HUES48 (cell line): ENCODE results near the gene RPTOR.

Experiments used
- H3K27ac ChIP-seq: one replicate; pipeline ENCODE4 v1.7.0; 2013; ENCODE audit warnings: low read depth, low read length, inconsistent platforms
- H3K27me3 ChIP-seq: 2 replicates; pipeline ENCODE4 v1.6.1; 2013; ENCODE audit warnings: mild to moderate bottlenecking, low read length; ENCODE audit not compliant: control insufficient read depth, insufficient read depth
- H3K36me3 ChIP-seq: 2 replicates; pipeline ENCODE4 v1.6.1; 2013; ENCODE audit warnings: low read length; ENCODE audit not compliant: control insufficient read depth, insufficient read depth
- H3K4me1 ChIP-seq: 2 replicates; pipeline ENCODE4 v1.6.1; 2013; ENCODE audit warnings: mild to moderate bottlenecking, low read length; ENCODE audit not compliant: control insufficient read depth, insufficient read depth
- H3K4me3 ChIP-seq: 2 replicates; pipeline ENCODE4 v1.5.1; 2013; ENCODE audit warnings: mild to moderate bottlenecking, low read depth, low read length
- H3K9ac ChIP-seq: 2 replicates; pipeline ENCODE4 v1.6.1; 2013; ENCODE audit warnings: mild to moderate bottlenecking, low read depth, low read length, moderate library complexity
- H3K9me3 ChIP-seq: 2 replicates; pipeline ENCODE4 v1.6.1; 2013; ENCODE audit warnings: low read length; ENCODE audit not compliant: control insufficient read depth, insufficient read depth

The RPTOR gene

DNA sequence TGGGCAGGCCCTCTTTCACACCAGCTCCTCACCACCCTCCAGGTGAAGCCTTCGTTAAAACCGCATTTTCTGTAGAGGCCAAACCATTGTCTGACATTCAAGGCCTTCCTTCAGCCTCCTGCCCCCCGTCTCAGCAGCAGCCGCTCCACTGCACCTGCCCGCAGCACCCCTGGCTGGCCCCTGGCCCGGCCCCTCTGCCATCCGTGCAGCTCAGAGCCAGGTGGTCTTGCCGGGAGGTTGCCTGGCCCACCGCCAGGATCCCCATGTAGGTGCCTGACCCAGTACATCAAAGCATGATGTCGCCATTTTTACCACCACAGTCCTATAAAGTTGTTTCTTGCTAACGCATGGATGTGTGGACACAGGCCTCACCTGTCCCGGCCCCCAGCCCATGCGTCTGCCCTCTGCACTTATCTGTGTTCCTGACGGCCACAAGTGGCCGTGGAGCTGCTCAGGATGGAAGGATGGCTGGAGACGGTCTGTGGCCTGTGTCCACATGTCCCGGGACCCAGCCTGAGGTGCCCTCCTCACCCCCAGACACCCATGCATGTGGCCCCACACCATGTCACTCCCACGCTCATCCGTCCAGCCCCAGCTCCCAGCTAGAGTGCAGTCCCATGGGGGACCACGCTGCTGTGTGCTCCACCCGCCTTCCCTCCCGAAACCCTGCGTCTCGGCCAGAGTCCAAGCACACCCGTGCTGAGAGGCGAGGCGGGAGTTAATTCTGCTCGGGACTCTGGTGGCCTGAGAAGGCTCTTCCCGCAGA, 357.7 kb downstream of the RPTOR start:
- no peak overlapping the region for H3K27ac ChIP-seq

DNA sequence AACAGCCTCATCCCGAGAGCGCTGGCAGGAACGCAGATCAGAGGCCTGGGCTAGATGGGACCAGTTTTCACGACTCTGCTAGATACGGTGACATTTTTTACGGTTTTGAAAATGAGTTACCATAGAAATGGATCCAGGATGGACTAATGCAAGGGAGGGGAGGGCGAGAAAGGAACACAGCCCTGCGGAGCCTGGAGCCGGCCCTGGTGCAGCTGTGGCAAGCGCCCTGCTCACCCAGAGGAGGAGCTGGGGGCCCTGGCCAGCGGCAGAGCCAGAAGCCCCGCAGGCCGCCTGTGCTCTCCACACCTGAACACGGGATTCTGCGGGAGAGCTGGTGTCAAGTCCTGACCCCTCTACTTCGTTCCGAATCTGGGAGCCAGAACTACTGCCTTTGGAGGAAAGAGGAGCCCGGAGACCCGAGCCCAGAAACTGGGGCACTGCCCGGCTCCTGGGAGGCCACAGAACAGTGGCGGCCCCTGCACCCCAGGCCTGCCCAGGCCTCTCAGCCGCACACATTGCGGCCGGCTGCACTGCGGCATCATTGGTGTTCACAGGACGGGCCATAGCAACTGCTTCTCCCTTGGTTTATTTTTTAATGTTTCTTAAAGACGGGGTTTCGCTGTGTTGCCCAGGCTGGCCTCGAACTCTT, 358.4 kb downstream of the RPTOR start:
- Histone ChIP-seq H3K27ac (no peak overlapping the region), H3K9me3 (no peaks in the 10 kb centered on the region), H3K9ac (no peak overlapping the region), H3K36me3 (peaks cover 2% of the 10 kb centered on the region; the same call in 1 of the 2 replicates), H3K27me3 (no peaks in the 10 kb centered on the region), H3K4me1 (no peaks in the 10 kb centered on the region), H3K4me3 (no peak overlapping the region)

More for the DNA sequence above, 357.7 kb downstream of the RPTOR start:
- Histone ChIP-seq H3K4me1 (no peaks in the 10 kb centered on the region), H3K27me3 (no peaks in the 10 kb centered on the region), H3K9ac (no peak overlapping the region), H3K4me3 (no peak overlapping the region), H3K36me3 (peaks cover 2% of the 10 kb centered on the region; the same call in 1 of the 2 replicates), H3K9me3 (no peaks in the 10 kb centered on the region)

DNA sequence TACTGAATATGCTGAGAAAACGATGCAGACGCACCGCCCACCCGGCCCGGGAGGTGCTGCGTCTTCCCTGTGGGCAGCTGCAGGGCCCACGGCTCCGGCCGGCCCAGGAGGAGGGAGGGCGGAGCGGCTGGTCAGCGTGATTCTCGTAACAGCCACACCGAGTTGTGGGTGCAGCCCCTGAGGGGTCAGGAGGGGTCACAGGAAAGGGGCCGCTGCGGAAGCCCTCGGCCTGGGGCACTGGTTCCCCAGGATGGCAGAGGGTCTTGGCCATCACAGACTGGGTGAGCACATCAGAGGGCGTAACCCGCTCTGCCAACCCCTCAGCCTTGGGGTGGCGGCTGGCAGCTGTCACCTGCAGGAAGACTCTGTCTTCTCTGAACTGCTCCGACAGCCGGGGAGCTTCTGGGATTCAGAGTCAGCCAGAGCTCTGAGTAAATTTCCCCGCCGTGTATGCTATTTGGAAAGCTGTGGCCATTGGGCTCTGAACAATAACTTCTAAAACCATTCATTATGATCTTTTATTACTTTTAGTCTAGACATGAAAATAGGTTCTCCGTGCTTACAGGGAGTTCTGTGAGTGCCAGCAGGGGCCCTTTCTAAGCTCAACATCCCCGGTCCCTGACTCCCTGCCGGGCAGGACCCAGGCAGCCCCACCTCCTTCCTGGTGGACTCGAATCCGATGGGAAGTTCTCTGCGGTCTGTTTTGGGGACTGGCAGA, 359.6 kb downstream of the RPTOR start:
- Histone ChIP-seq H3K9ac (no peak overlapping the region), H3K4me1 (no peaks in the 10 kb centered on the region), H3K4me3 (no peak overlapping the region), H3K9me3 (no peaks in the 10 kb centered on the region), H3K36me3 (no peaks in the 10 kb centered on the region; the same call in 1 of the 2 replicates), H3K27me3 (no peaks in the 10 kb centered on the region), H3K27ac (no peak overlapping the region)

DNA sequence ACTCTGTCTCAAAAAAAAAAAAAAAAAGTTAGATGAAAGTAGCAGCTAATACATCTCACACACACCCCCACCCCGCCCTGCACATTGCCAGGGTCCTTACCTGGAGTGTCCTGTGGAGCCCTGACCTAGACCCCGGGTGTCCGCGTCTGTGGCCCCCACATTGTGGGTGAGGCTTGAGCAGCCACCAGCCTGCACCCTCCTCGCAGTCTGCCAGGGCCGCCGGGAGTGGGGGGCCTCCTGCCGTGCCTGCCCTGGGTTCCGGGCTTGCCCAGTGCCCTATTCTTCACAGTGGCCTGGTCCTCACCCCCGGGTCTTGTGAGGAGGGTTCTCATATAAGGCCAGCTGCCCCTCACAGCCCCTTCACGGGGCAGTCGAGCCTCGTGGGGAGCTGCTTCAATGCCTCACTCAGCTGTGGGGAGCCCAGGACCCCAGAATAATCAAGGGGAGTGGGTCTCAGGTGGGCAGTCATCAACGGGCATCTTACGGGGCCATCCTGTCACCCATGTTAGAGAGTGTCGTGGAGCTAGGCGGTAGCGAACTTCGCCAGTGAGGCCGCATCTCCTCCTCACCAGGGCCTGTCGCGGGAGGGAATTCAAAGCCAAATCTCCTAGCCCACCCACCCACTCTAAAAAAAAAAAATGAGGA, 361.1 kb downstream of the RPTOR start:
- no peak overlapping the region for H3K9ac ChIP-seq
- no peaks in the 10 kb centered on the region for H3K4me1 ChIP-seq
- no peaks in the 10 kb centered on the region for H3K27me3 ChIP-seq
- no peaks in the 10 kb centered on the region for H3K9me3 ChIP-seq
- no peak overlapping the region for H3K4me3 ChIP-seq
- H3K27ac ChIP-seq: no peak overlapping the region
- no peaks in the 10 kb centered on the region; the same call in 1 of the 2 replicates for H3K36me3 ChIP-seq

GRCh38 chr17:80906364-80907259, 362.0 kb downstream of the RPTOR start:
- Histone ChIP-seq H3K4me3 (no peak overlapping the region), H3K36me3 (no peaks in the 10 kb centered on the region), H3K27ac (no peak overlapping the region), H3K9me3 (no peaks in the 10 kb centered on the region), H3K9ac (no peak overlapping the region), H3K27me3 (no peaks in the 10 kb centered on the region), H3K4me1 (no peaks in the 10 kb centered on the region)

- H3K9me3 ChIP-seq: no peaks in the 10 kb centered on the region
- H3K27ac ChIP-seq: no peak overlapping the region
- no peaks in the 10 kb centered on the region for H3K4me1 ChIP-seq
- no peaks in the 10 kb centered on the region for H3K27me3 ChIP-seq
- H3K36me3 ChIP-seq: no peaks in the 10 kb centered on the region
- H3K4me3 ChIP-seq: no peak overlapping the region
- H3K9ac ChIP-seq: no peak overlapping the region
These were observed 362.6 kb downstream of the RPTOR start for GRCh38 chr17:80907281-80907680.

DNA sequence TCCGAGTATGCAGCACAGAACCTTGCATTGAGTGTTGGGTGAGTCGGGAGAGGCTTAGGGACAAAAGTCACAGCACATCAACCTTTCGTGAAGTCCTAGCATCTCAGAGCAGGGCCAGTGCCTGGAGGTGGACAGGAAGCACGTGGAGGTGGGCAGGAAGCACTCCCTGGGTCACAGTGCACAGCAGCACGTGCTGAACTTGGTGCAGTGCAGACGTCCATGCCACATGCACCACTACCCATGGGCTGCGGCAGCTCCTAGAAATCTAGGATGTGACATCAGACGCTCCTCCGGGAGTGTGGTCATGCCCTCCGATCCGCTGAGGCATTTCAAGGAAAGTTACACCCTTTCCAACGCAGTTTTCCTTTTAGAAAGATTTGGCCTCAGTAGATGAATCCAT, 363.6 kb downstream of the RPTOR start:
- no peak overlapping the region for H3K27ac ChIP-seq
- no peaks in the 10 kb centered on the region for H3K9me3 ChIP-seq
- H3K9ac ChIP-seq: no peak overlapping the region
- peaks cover 3% of the 10 kb centered on the region for H3K36me3 ChIP-seq
- no peaks in the 10 kb centered on the region for H3K27me3 ChIP-seq
- H3K4me1 ChIP-seq: no peaks in the 10 kb centered on the region
- H3K4me3 ChIP-seq: no peak overlapping the region

DNA sequence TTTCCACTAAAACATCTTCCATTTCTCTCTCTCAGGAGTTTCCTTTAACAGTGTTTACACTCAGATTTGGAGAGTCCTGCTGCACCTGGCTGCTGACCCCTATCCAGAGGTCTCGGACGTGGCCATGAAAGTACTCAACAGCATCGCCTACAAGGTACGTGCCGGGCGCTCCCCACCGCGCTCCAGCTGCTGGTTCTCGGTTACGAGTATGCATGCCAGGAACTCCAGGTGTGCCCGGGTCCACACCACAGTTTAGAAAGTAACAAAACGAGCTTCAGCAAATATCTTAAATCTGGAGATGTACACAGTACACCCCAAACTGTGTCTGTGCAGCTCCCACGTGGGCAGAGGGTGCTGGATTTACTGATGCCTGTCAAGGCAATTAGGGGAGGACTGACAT, 364.1 kb downstream of the RPTOR start:
- H3K36me3 ChIP-seq: peaks cover 3% of the 10 kb centered on the region
- H3K27me3 ChIP-seq: no peaks in the 10 kb centered on the region

DNA sequence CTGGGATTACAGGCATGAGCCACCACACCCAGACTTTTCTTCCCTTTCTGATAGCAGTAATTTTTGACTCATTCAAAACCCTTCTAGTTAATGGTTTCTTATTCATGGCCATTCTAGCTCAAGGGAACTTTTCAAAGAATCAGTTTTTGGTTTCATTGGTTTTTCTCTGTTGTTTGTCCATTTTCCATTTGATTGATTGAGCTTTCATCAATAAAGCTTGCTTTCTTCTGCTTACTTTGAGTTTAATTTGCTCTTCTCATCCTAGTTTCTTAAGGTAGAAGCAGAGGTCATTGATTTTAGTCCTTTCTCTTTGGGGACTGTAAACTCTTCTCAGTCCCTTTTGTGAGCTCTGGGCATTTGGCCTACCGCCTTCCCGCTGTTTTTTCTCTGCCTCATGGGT, 365.0 kb downstream of the RPTOR start:
- Histone ChIP-seq H3K27ac (no peak overlapping the region), H3K4me3 (no peak overlapping the region), H3K36me3 (peaks cover 3% of the 10 kb centered on the region), H3K4me1 (no peaks in the 10 kb centered on the region), H3K9me3 (peaks cover 5% of the 10 kb centered on the region; the same call in 1 of the 2 replicates), H3K9ac (no peak overlapping the region), H3K27me3 (no peaks in the 10 kb centered on the region)

More for the DNA sequence above, 364.1 kb downstream of the RPTOR start:
- Histone ChIP-seq H3K4me1 (no peaks in the 10 kb centered on the region), H3K4me3 (no peak overlapping the region), H3K27ac (no peak overlapping the region), H3K9ac (no peak overlapping the region), H3K9me3 (no peaks in the 10 kb centered on the region)

DNA sequence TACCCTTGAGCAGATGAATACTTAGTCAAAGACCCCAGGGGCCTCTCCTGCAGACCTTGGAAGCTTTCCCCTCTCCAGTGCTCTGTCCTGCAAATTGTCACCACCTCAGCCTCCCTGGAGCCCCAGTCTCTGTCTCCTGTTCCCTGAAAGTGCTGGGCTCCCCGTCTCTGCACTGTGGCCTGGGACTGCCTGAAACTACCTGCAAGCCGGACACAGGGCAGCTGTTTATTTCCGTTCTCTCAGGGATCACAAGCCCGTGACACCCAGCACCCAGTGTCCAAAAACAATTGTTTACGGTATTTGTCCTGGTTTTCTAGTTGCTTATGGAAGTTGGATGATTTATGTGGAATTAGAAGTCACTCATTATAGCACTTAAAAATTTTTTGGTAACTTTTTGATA, 365.4 kb downstream of the RPTOR start:
- H3K4me3 ChIP-seq: no peak overlapping the region
- H3K4me1 ChIP-seq: no peaks in the 10 kb centered on the region
- no peak overlapping the region for H3K9ac ChIP-seq
- H3K27ac ChIP-seq: no peak overlapping the region
- no peaks in the 10 kb centered on the region for H3K27me3 ChIP-seq
- peaks cover 3% of the 10 kb centered on the region for H3K36me3 ChIP-seq
- H3K9me3 ChIP-seq: peaks cover 9% of the 10 kb centered on the region
